Measurements from ENCODE around the gene IL10RA.

IL10RA gene

DNA sequence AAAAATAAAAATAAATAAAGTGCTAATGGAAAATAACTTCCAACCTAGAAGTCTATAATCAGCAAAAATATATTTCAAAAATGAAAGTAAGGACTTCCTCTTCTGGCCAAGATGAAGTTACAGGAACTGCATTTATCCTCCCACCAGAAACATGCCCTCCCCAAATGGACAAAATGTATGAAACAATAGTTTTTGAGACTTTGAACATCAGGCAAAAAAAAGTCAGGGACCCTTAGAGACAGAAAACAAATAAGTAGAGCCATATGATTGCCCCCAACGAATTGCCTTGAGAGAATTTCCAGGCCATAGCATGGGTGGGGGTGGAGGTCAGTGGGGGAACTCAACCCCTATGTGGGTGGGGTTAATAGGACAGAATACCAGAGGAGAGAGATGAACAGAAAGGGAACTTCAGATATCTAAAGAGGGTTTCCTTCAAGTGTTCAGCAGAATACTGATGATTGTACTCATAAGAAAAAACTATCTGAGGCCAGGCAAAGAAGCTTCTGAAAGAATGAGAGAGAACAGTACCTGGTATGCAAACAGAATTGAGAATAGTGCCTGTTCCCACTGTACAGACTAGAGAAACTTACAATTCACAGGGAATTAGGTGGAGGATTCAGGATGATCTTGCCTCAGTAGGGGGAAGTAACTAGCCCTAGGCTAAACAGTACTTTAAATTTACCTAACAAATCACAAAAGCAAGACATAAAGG lies 26.6 kb upstream of the IL10RA start:
- H3K27me3 ChIP-seq, result no peaks in the 10 kb centered on the region
- no peak overlapping the region for H3K27ac ChIP-seq
- TF ChIP-seq, protein P1, sequence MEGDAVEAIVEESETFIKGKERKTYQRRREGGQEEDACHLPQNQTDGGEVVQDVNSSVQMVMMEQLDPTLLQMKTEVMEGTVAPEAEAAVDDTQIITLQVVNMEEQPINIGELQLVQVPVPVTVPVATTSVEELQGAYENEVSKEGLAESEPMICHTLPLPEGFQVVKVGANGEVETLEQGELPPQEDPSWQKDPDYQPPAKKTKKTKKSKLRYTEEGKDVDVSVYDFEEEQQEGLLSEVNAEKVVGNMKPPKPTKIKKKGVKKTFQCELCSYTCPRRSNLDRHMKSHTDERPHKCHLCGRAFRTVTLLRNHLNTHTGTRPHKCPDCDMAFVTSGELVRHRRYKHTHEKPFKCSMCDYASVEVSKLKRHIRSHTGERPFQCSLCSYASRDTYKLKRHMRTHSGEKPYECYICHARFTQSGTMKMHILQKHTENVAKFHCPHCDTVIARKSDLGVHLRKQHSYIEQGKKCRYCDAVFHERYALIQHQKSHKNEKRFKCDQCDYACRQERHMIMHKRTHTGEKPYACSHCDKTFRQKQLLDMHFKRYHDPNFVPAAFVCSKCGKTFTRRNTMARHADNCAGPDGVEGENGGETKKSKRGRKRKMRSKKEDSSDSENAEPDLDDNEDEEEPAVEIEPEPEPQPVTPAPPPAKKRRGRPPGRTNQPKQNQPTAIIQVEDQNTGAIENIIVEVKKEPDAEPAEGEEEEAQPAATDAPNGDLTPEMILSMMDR (IDR thresholded peaks at IDR 0.05), result no peak
- no peaks in the 10 kb centered on the region for H3K9me3 ChIP-seq
- peaks cover 0 to 6% of the 10 kb centered on the region in 2 experiments for H3K4me1 ChIP-seq (ENCODE audit: control insufficient read depth in 1 of 2, insufficient read depth in 1 of 2, low read depth in 1 of 2, low read length in 1 of 2)
- H3K4me3 ChIP-seq (ENCODE audit: low read depth in 1 of 2, low read length in 1 of 2), result no peak overlapping the region
- H3K36me3 ChIP-seq, result no peaks in the 10 kb centered on the region

DNA sequence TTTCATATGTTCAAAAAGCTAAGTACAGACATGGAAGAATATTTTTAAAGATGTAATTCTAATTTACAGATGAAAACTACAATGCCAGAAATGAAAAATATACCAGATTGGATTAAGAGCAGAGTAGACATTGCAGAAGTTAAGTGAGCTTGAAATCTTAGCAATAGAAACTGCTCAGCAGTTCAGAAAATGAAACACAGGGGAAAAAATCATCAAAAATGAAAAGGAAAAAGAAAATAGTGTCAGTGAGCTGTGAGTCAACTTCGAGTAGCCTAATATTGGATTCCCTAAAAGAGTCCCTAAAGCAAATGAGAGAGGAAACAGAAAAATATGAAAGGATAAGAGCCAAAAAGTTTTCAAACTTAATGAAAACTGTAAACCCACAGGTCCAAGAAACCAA lies 25.8 kb upstream of the IL10RA start:
- H3K36me3 ChIP-seq, result no peaks in the 10 kb centered on the region
- TF ChIP-seq, protein P1 (IDR thresholded peaks at IDR 0.05), result no peak
- H3K27me3 ChIP-seq, result no peaks in the 10 kb centered on the region
- peaks cover 0 to 6% of the 10 kb centered on the region in 2 experiments for H3K4me1 ChIP-seq (ENCODE audit: control insufficient read depth in 1 of 2, insufficient read depth in 1 of 2, low read depth in 1 of 2, low read length in 1 of 2)
- H3K27ac ChIP-seq, result no peak overlapping the region
- no peaks in the 10 kb centered on the region for H3K9me3 ChIP-seq
- no peak overlapping the region for H3K4me3 ChIP-seq (ENCODE audit: low read depth in 1 of 2, low read length in 1 of 2)

DNA sequence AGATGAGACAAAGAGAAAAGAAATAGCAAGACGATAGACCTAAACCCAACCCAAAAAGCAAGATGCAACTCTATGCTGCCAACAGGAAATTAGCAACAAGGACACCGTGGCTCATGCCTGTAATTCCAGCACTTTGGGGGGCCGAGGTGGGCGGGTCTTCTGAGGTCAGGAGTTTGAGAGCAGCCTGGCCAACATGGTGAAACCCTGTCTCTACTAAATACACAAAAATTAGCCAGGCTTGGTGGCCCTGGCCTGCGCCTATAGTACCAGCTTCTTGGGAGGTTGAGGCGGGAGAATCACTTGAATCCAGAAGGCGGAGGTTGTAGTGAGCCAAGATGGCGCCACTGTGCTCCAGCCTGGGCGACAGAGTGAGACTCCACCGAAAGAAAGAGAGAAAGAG lies 24.3 kb upstream of the IL10RA start:
- no peaks in the 10 kb centered on the region for H3K36me3 ChIP-seq
- H3K4me3 ChIP-seq (ENCODE audit: low read depth in 1 of 2, low read length in 1 of 2), result no peak overlapping the region
- H3K27me3 ChIP-seq, result no peaks in the 10 kb centered on the region
- TF ChIP-seq, protein P1 (IDR thresholded peaks at IDR 0.05), result no peak
- no peaks in the 10 kb centered on the region for H3K9me3 ChIP-seq
- H3K27ac ChIP-seq, result no peak overlapping the region
- peaks cover 0 to 6% of the 10 kb centered on the region in 2 experiments for H3K4me1 ChIP-seq (ENCODE audit: control insufficient read depth in 1 of 2, insufficient read depth in 1 of 2, low read depth in 1 of 2, low read length in 1 of 2)

DNA sequence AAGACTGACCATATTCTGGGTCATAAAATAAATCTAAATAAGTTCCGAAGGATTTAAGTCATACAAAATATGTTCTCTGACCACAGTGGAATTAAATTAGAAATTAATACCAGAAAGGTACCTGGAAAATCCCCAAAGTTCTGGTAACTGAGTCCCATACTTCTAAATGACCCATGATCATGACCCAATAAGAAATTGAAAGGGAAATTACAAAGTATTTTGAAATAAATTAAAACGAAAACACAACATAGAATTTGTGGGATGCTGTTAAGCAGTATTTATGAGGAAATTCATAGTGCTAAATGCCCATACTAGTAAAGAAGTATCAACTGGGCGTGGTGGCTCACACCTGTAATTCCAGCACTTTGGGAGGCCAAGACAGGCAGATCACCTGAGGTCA lies 23.4 kb upstream of the IL10RA start:
- Histone ChIP-seq H3K27ac (no peak overlapping the region), H3K4me3 (ENCODE audit: low read depth in 1 of 2, low read length in 1 of 2) (no peak overlapping the region), H3K27me3 (no peaks in the 10 kb centered on the region), H3K36me3 (no peaks in the 10 kb centered on the region), H3K9me3 (no peaks in the 10 kb centered on the region), H3K4me1 (ENCODE audit: control insufficient read depth in 1 of 2, insufficient read depth in 1 of 2, low read depth in 1 of 2, low read length in 1 of 2) (peaks cover 0 to 6% of the 10 kb centered on the region in 2 experiments)
- TF ChIP-seq, protein P1 (IDR thresholded peaks at IDR 0.05), result no peak

DNA sequence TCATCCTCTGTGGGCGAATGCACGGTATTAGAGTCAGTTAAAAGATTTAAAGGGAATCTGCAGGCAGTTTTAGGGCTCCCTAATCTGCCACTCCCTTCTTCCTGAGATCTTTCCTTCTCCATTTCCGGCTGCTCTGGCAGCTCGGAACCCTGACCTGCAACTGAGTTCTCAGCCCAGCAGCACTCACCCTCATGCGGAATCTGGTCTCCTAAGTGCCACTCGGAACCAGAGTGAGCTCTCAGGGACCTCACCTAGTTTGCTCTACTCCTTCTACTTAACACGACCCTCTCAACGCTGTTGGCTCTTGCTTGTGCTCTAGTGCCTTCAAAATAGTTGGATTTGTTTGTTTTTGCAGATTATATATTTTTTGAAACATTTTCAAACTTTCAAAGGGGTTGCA lies 19.3 kb upstream of the IL10RA start:
- no peaks in the 10 kb centered on the region for H3K9me3 ChIP-seq
- no peak overlapping the region for H3K4me3 ChIP-seq (ENCODE audit: low read depth in 1 of 2, low read length in 1 of 2)
- H3K27me3 ChIP-seq, result no peaks in the 10 kb centered on the region
- H3K36me3 ChIP-seq, result no peaks in the 10 kb centered on the region
- H3K27ac ChIP-seq, result no peak overlapping the region
- TF ChIP-seq, protein P1 (IDR thresholded peaks at IDR 0.05), result no peak
- peaks cover 15 to 16% of the 10 kb centered on the region in 2 experiments for H3K4me1 ChIP-seq (ENCODE audit: control insufficient read depth in 1 of 2, insufficient read depth in 1 of 2, low read depth in 1 of 2, low read length in 1 of 2)
